MM.1S (cell line): Measurements from ENCODE around the gene DHRS12.
A peak's percentile ranks its signal among the peaks of the same experiment; 100 is the strongest.

Experiments used
- DNase-seq: peaks from one replicate; pipeline ENCODE4 v3.0.0-alpha.2; 2015
- H2AFZ ChIP-seq: fragments of 300-600 bp; sonication (generic); 2 replicates; pipeline ENCODE4 v1.6.0; 2016; ENCODE audit warnings: antibody characterized with exemption, low read length
- H3F3A ChIP-seq: fragments of 300-600 bp; sonication (generic); 2 replicates; pipeline ENCODE4 v1.6.1; 2016; ENCODE audit warnings: mild to moderate bottlenecking, antibody characterized with exemption, low read length, moderate library complexity, mixed read lengths; ENCODE audit not compliant: insufficient read depth
- H3K27ac ChIP-seq: fragments of 300-600 bp; sonication (generic); 2 replicates; pipeline ENCODE4 v1.5.1; 2016; ENCODE audit warnings: mild to moderate bottlenecking, low read length
- H3K27me3 ChIP-seq: fragments of 300-600 bp; sonication (generic); replicated peaks from 2 replicates; pipeline ENCODE4 v1.6.0; 2016; ENCODE audit warnings: low read length; ENCODE audit not compliant: insufficient read depth
- H3K36me3 ChIP-seq: fragments of 300-600 bp; sonication (generic); replicated peaks from 2 replicates; pipeline ENCODE4 v1.6.1; 2016; ENCODE audit warnings: mild to moderate bottlenecking, low read length, mixed read lengths; ENCODE audit not compliant: insufficient read depth
- H3K4me1 ChIP-seq: fragments of 300-600 bp; sonication (generic); 2 replicates; pipeline ENCODE4 v1.6.1; 2016; ENCODE audit warnings: low read length, mixed read lengths
- H3K4me2 ChIP-seq: fragments of 300-600 bp; sonication (generic); 2 replicates; pipeline ENCODE4 v1.6.0; 2016; ENCODE audit warnings: low read depth, low read length
- H3K4me3 ChIP-seq: fragments of 300-600 bp; sonication (generic); 2 replicates; pipeline ENCODE4 v1.5.1; 2016; ENCODE audit warnings: low read length, mixed read lengths
- H3K79me2 ChIP-seq: fragments of 300-600 bp; sonication (generic); 2 replicates; pipeline ENCODE4 v1.6.1; 2016; ENCODE audit warnings: mixed run types, low read length, mixed read lengths
- H3K9ac ChIP-seq: fragments of 300-600 bp; sonication (generic); 2 replicates; pipeline ENCODE4 v1.6.1; 2016; ENCODE audit warnings: low read length, mixed read lengths
- H3K9me2 ChIP-seq: fragments of 300-600 bp; sonication (generic); replicated peaks from 2 replicates; pipeline ENCODE4 v1.6.1; 2016; ENCODE audit warnings: mild to moderate bottlenecking, low read length, mixed read lengths; ENCODE audit not compliant: insufficient read depth
- H3K9me3 ChIP-seq: fragments of 300-600 bp; sonication (generic); replicated peaks from 2 replicates; pipeline ENCODE4 v1.6.1; 2016; ENCODE audit warnings: mild to moderate bottlenecking, low read length, mixed read lengths; ENCODE audit not compliant: insufficient read depth
- H4K20me1 ChIP-seq: fragments of 300-600 bp; sonication (generic); 2 replicates; pipeline ENCODE4 v1.6.1; 2016; ENCODE audit warnings: mild to moderate bottlenecking, low read length, moderate library complexity, mixed read lengths; ENCODE audit not compliant: insufficient read depth
- EZH2 ChIP-seq: fragments of 300-600 bp; sonication (generic); optimal IDR thresholded peaks from 2 replicates; pipeline ENCODE3; 2017; ENCODE audit warnings: low read depth, mild to moderate bottlenecking, antibody characterized with exemption, low read length, mixed read lengths
- EZH2phosphoT487 ChIP-seq: fragments of 300-600 bp; sonication (generic); IDR thresholded peaks from 2 replicates; pipeline ENCODE4 v1.6.1; 2018; ENCODE audit warnings: antibody characterized with exemption, low read length
- TF ChIP-seq, protein P1 (sequence below): fragments of 300-600 bp; sonication (generic); IDR thresholded peaks from 2 replicates; pipeline ENCODE4 v1.5.1; 2016; ENCODE audit warnings: antibody characterized with exemption, low read length, mixed read lengths

DHRS12 gene

DNA sequence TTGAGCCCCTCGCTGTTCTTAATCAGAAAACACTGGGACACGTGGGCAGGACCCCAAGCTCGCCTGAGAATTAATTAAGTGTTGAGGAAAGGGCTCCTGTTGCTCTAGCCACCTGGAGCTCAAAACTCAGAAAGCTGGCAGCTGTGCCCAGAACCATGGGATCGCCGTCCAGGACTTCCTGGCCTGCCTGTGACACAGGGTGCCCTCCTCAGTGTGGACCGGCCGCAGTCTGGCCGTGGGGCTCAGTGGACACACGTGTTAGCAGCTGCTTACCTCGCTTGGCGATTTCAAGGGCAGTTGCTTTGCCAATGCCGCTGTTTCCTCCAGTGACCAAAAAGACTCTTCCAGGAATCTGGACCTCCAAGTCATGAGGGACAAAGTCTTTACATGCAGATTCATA, 4.7 kb downstream of the DHRS12 start:
- no peaks in the 10 kb centered on the region for H3K9me2 ChIP-seq
- H3K9me3 ChIP-seq, result no peaks in the 10 kb centered on the region
- H2AFZ ChIP-seq, result no peak overlapping the region
- H3K27me3 ChIP-seq, result no peaks in the 10 kb centered on the region
- TF ChIP-seq, protein P1, sequence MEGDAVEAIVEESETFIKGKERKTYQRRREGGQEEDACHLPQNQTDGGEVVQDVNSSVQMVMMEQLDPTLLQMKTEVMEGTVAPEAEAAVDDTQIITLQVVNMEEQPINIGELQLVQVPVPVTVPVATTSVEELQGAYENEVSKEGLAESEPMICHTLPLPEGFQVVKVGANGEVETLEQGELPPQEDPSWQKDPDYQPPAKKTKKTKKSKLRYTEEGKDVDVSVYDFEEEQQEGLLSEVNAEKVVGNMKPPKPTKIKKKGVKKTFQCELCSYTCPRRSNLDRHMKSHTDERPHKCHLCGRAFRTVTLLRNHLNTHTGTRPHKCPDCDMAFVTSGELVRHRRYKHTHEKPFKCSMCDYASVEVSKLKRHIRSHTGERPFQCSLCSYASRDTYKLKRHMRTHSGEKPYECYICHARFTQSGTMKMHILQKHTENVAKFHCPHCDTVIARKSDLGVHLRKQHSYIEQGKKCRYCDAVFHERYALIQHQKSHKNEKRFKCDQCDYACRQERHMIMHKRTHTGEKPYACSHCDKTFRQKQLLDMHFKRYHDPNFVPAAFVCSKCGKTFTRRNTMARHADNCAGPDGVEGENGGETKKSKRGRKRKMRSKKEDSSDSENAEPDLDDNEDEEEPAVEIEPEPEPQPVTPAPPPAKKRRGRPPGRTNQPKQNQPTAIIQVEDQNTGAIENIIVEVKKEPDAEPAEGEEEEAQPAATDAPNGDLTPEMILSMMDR, result no peak
- TF ChIP-seq EZH2, result no peak
- TF ChIP-seq EZH2phosphoT487, result no peak
- H3K4me3 ChIP-seq, result no peak overlapping the region
- no peaks in the 10 kb centered on the region for H3K79me2 ChIP-seq
- no peaks in the 10 kb centered on the region for H3K36me3 ChIP-seq
- no peak overlapping the region for H3K27ac ChIP-seq
- H3K9ac ChIP-seq, result no peak overlapping the region
- H3K4me1 ChIP-seq, result peaks cover 16% of the 10 kb centered on the region
- no peaks in the 10 kb centered on the region for H4K20me1 ChIP-seq
- H3K4me2 ChIP-seq, result no peak overlapping the region
- no peak for DNase-seq
- no peaks in the 10 kb centered on the region for H3F3A ChIP-seq

DNA sequence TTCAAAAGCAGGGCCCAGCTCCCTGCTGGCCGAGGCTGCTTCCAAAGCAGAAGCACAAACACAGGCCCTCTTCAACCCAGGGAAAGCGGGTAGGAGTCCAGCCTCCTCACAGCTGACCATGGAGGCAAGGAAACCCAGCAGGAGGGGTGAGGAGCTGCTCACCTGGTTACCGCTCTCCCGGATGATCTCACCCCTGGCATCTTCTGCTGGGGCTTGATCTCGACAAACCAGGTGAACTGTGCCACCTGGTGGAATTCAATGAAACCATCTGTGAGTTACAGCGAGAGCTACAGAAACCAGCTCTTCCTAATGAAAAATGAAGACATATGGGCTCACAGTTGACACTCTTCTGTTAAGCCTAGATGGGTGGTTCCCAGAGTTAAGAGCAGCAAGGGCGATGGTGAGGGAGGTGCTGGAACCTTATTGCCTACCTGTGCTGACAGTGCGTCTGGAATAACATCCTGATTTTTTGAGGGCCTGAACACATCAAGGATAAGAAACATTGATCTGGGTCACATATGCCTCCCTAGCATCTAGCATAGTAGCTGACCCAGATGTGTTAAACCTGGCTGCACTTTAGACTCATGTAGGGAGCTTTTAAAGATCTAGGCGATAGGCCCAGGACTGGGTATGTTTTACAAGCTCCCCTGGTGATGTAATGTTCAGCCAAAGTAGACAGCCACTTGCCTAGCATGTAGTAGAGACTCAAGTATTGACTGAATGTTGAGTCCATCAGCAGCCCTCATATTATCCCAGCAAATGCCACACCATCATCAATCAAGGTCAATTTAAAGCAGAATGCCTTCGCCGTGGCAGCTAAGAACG, 6.1 kb downstream of the DHRS12 start:
- Histone ChIP-seq H3K4me3 (no peak overlapping the region), H3K4me2 (no peak overlapping the region), H3K27me3 (no peaks in the 10 kb centered on the region), H3K9ac (no peak overlapping the region), H3K36me3 (no peaks in the 10 kb centered on the region), H3K4me1 (peaks cover 11% of the 10 kb centered on the region), H3K79me2 (no peaks in the 10 kb centered on the region), H3K9me2 (no peaks in the 10 kb centered on the region), H2AFZ (no peak overlapping the region), H3K9me3 (no peaks in the 10 kb centered on the region), H3K27ac (no peak overlapping the region), H4K20me1 (no peaks in the 10 kb centered on the region), H3F3A (no peaks in the 10 kb centered on the region)
- DNase-seq, result peak; percentile 44
- no peak for TF ChIP-seq EZH2phosphoT487
- TF ChIP-seq, protein P1, result peak; percentile 54

DNA sequence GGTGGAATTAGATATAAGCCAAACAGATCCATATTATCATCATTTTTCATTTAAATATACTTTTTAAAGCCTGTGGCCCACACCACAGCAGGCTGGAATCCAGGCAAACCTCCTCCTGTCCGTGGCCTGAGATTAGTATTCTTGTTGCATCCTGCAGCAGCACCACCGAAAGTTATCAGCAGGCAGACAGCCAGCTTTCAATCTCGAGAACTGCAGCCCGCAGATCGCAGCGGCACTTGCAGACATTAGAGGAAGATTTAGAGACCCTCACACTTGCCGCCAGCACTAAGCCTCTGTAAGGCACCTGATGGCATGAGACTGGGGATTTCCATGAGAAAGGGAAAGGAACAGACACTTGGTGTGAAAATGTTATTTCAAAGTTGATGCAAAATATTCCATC, 7.4 kb downstream of the DHRS12 start:
- H3K27me3 ChIP-seq, result no peaks in the 10 kb centered on the region

More for the DNA sequence above, 7.4 kb downstream of the DHRS12 start:
- Histone ChIP-seq H4K20me1 (no peaks in the 10 kb centered on the region), H3F3A (no peaks in the 10 kb centered on the region), H3K4me3 (no peak overlapping the region), H3K9me2 (no peaks in the 10 kb centered on the region), H3K27ac (no peak overlapping the region), H3K9ac (no peak overlapping the region), H2AFZ (no peak overlapping the region), H3K79me2 (no peaks in the 10 kb centered on the region), H3K4me2 (no peak overlapping the region), H3K9me3 (no peaks in the 10 kb centered on the region), H3K4me1 (no peaks in the 10 kb centered on the region), H3K36me3 (no peaks in the 10 kb centered on the region)
- DNase-seq, result no peak
- TF ChIP-seq, protein P1, result no peak
- TF ChIP-seq EZH2phosphoT487 (no peak), EZH2 (no peak)
